ENCODE results near the gene FERMT1.
"Not testable (repeated sequence)": the region's sequence is repeated elsewhere in the genome, so short reads cannot be mapped to it uniquely, and the experiment has no call there.

FERMT1 gene

GRCh38 chr20:6040958-6041807, 81.6 kb downstream of the FERMT1 start:
- DNase-seq (ENCODE audit: low spot score): no peak

DNA sequence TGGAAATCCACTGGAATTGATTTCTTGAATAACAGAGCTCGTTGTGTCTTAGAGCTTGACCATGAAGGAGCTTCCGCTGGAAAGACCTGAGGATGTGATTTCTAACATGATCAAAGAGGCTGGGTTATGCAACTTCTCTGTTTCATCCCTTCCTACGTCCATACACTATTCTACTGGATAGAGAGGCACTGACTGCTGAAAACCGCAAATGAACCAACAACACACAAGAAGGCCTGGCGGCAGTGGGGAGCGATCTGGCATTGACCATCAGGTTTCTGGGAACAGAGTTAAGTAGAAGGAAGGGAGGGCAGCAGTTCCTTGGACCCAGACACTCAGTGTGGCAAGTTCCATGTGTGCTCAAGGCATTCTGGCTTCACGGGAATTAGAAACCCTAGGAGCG, 82.3 kb downstream of the FERMT1 start:
- no peak for DNase-seq (ENCODE audit: low spot score)

DNA sequence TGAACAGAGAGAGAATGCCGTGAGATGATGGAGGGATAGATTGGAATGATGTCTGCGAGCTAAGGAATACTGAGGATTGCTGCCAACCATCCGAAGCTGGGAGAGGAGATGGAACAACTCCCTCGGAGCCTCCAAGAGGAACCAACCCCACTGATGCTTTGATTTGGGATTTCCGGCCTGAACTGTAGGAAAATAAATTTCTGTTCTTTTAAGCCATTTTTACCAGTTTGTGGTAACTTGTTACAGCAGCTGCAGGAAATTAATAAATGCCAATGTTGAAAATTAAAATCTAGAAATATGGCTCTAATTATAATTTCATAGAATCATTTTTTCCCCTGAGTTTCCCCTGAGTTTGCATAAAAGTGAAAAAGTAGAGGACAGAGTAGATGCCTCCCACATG, 83.1 kb downstream of the FERMT1 start:
- DNase-seq (ENCODE audit: low spot score): no peak

DNA sequence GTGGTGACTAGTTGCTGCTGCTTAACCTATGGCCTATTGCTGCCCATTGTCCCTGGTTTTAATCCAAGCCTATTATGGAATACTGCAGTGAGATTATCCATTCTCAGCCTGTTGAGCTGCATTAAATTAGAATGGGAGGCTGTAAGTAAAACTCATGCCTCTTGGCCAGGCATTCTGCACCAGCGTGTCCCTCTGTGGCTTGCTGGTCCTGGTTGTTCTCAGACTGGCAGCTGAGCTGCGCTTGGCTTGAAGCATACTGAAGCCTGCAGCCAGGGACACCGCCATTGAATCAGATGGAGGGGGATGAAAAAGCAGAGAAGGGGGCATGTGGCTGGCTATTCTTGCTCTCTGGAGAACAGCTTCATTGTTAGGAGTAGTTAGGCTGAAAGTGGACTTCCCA, 84.6 kb downstream of the FERMT1 start:
- no peak for DNase-seq (ENCODE audit: low spot score)

DNA sequence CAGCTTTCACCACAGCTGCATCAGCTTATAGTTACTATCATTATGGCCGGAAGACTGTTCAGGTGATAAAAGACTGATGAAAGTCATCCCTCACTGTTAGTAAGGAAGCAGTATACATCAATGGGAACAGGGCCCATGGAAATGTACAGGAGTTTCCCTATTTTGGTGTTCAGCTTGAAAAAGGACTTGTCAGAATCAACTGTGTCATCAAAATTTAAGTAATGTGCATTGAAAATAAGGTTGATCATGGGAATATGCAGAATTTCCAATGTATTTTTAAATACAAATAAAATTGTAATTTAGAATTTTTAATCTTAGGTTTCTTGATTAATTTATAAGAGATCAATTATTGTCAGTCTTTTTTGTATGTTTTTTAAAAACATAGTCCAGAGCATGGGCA, 85.7 kb downstream of the FERMT1 start:
- no peak for DNase-seq (ENCODE audit: low spot score)

- DNase-seq (ENCODE audit: low spot score): no peak
These were observed 86.6 kb downstream of the FERMT1 start for GRCh38 chr20:6036213-6036612.

GRCh38 chr20:6034134-6034969, 88.5 kb downstream of the FERMT1 start:
- no peak for DNase-seq (ENCODE audit: low spot score)

GRCh38 chr20:6032907-6033306, 89.9 kb downstream of the FERMT1 start:
- not testable (repeated sequence) for DNase-seq (ENCODE audit: low spot score)

DNA sequence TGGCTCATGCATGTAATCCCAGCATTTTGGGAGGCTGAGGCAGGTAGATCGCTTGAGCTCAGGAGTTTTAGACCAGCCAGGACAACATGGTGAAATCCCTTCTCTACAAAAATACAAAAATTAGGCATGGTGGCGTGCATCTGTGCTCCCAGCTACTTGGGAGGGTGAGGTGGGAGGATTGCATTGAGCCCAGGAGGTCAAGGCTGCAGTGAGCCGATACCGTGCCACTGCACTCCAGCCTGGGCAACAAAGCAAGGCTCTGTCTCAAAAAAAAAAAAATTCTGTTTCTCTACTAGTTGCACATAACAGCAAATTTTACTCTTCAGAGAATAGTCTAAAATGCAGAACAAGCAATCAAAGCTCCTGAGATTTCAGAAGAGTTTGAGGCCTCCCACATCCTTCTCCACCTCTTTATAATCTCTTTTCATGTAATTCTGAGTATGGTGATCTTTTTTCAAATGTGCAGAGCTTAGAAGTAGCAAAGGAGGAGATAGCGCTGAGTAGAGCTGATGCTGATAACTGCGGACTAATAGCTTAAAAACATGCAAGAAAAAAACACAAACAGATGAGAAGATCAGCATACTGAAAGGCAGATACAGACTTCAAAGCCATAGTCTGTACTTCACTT, 92.3 kb downstream of the FERMT1 start:
- peak; percentile 51 for DNase-seq (ENCODE audit: low spot score)

DNA sequence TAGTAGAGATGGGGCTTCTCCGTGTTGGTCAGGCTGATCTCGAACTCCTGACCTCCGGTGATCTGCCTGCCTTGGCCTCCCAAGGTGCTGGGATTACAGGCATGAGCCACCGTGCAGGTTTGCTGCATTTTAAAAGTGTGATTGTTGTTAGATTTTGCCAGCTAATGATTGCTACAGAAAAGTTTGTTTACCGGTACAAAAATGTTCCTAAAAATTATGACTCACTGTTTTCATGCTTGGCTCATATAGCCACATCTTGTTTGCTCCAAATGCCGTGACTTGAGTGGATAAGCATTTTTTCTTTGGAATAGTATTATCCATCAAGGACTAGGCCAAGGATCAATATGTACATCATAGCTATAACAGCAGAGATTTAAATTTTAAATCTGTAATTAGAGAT, 93.3 kb downstream of the FERMT1 start:
- DNase-seq (ENCODE audit: low spot score): no peak

DNA sequence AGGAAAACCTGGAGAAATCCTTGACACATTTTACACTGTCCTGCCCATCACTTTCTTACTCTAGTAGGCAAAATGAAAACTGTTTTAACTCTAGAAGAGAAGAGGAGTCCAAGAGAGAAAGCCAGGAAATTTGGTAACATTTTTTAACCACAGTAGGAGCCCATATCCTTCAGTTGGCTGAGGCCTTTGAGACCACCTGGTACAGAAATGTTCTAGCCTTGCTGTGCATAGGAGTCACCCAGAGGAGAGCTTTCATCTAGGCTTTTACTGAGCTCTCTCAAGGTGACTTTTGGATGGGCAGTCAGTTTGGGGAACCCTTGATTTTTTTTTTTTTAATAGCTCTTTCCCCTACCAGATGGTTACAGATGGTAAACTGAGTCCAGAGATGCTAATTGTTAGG, 94.0 kb downstream of the FERMT1 start:
- DNase-seq (ENCODE audit: low spot score): no peak

DNA sequence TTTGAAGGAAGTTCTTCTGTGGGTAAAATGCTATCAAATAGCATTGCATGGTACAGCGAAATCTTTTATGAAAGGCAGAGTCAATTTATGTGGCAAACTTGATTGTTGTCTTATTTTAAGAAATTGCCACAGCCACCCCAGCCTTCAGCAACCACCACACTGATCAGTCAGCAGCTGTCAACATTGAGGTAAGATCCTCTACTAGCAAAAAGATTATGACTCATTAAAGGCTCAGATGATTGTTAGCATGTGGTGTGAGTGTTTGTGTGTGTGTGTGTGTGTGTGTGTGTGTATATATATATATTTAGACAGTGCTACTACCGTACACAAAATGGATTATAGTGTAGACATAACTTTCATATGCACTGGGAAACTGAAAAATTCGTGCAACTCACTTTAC, 96.8 kb downstream of the FERMT1 start:
- no peak for DNase-seq (ENCODE audit: low spot score)
